Thymus (tissue), 11 donors: ENCODE data around the gene PODXL2. TPM values are rescaled to one million over a fixed set of nuclear protein-coding genes. Genes with fewer than 3 reads are reported as not detected.

ENCODE experiments used
- DNase-seq, 9 donors: peaks; one replicate each; pipeline ENCODE4 v3.0.0-alpha.2; 2013; ENCODE audit warnings: low spot score in 9 of 9, low read depth in 6 of 9, missing footprints in 1 of 9
- H3K27ac ChIP-seq, 2 donors: one replicate each; pipeline ENCODE4 v1.5.1; 2013; ENCODE audit warnings: control low read depth in 1 of 2, low read depth in 1 of 2, low read length in 1 of 2, mild to moderate bottlenecking in 1 of 2, moderate library complexity in 1 of 2
- H3K27me3 ChIP-seq, 2 donors: one replicate each; pipeline ENCODE4 v1.5.1; 2013; ENCODE audit warnings: low read length in 1 of 2; ENCODE audit not compliant: control insufficient read depth in 2 of 2, insufficient read depth in 1 of 2
- H3K36me3 ChIP-seq, 2 donors: one replicate each; pipeline ENCODE4 v1.5.1; 2013; ENCODE audit warnings: low read length in 1 of 2, mild to moderate bottlenecking in 1 of 2, moderate library complexity in 1 of 2; ENCODE audit not compliant: control insufficient read depth in 2 of 2, insufficient read depth in 2 of 2
- H3K4me1 ChIP-seq, 2 donors: one replicate each; pipeline ENCODE4 v1.5.1; 2013; ENCODE audit warnings: low read length in 2 of 2; ENCODE audit not compliant: control insufficient read depth in 2 of 2, insufficient read depth in 2 of 2
- H3K4me3 ChIP-seq, 2 donors: one replicate each; pipeline ENCODE4 v1.5.1; 2013; ENCODE audit warnings: low read length in 2 of 2, control low read depth in 1 of 2, mild to moderate bottlenecking in 1 of 2
- H3K9me3 ChIP-seq, 2 donors: one replicate each; pipeline ENCODE4 v1.5.1; 2013; ENCODE audit warnings: low read length in 1 of 2, mild to moderate bottlenecking in 1 of 2; ENCODE audit not compliant: control insufficient read depth in 2 of 2, insufficient read depth in 1 of 2
- WGBS: extraction: QIAGEN DNeasy Blood & Tissue Kit; methylation state at CpG from one replicate; pipeline ENCODE4 v1.1.7; 2013; 5-methylcytosine and 5-hydroxymethylcytosine counted together
- polyA plus RNA-seq: library from polyadenylated mRNA; stranded (reverse); fragments of 200-250 nt; gene quantifications from one replicate; pipeline ENCODE4 v1.2.3, GENCODE V29; 2013
- total RNA-seq: library from RNA; stranded (reverse); fragments of 120-200 nt; gene quantifications from one replicate; pipeline ENCODE4 v1.2.4, GENCODE V29; 2013
- donor health status: healthy.

PODXL2 gene
- total and polyA plus RNA-seq, 2 donors: 2.2 to 4.3 TPM

DNA sequence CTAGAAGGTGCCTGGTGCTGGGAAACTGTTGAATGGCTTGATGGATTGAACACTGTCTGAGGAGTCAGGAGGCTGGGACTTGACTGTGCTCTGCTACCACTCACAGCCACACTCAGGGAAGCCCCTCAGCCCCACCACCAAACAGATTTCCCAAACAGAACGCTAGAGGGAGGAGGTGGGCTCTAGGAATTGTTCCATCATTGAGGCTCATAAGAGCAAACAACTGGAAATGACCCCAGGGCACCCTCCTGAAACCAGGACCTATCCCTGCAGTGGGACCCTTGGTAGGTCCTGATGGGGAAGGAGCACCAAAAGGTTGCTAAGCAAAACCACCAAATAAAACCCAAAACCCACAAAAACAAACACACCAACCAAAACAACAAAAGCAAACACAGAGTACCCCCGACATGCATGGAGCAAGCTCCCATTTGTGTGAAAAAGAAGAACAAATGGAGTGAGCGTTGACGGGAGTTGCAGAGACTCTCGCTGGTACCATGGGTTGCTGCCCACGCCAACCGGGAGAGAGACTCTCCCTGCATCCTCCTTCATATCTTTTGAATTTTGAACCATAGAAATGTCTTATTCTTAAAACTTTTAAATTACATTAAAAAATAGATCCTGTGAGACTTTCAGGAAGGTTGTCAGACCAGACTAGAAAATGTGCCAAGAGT is 89.4 kb downstream of the PODXL2 start:
- no peak for DNase-seq
- Histone ChIP-seq H3K4me3 (no peak overlapping the region), H3K4me1 (peaks cover 6 to 23% of the 10 kb centered on the region in 2 donors), H3K27ac (no peak overlapping the region), H3K36me3 (no peaks in the 10 kb centered on the region), H3K9me3 (no peaks in the 10 kb centered on the region), H3K27me3 (no peaks in the 10 kb centered on the region)
- WGBS: 94% methylated on average over 7 of the region's 7 CpGs

DNA sequence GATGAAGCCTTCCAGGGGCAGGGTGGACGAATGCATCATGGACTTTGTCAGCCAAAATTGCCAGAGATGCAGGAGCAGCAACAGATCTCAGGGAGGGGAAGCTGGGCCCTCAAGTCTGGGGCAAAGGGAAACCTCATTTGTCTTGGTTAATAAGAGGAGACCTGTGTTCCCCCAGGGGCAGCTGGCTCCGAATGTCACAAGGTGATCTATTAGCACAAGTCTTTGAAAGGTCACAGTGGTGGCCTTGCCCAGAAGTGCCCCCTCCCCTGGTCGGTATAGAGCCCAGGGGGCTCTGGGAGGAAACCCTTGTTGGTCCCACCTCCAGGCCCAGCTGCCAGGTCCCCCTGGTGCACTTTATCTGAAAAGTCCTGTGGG is 89.9 kb downstream of the PODXL2 start:
- 90% methylated on average over 3 of the region's 3 CpGs for WGBS
- Histone ChIP-seq H3K4me1 (peaks cover 6 to 20% of the 10 kb centered on the region in 2 donors), H3K9me3 (no peaks in the 10 kb centered on the region), H3K4me3 (no peak overlapping the region), H3K27me3 (no peaks in the 10 kb centered on the region), H3K27ac (no peak overlapping the region), H3K36me3 (no peaks in the 10 kb centered on the region)
- no peak for DNase-seq

DNA sequence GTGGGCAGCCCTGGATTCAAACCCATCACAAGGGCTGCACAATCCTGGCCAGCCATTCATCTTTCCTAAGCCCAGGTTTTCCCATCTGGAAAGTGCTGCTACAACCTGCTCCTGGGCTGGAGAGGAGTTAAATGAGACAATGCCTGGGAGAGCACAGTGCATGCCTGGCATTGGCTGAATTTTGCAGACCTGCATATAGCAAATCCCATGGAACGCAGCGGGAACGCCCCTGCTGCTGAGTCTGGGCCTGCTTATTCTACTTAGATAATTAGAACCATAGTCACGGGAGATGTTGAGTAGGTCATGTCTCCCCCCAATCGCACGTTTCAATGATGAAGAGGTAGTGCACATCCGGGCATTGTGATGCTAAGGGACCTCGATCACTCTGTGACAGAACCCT is 90.4 kb downstream of the PODXL2 start:
- Histone ChIP-seq H3K27ac (no peak overlapping the region), H3K36me3 (no peaks in the 10 kb centered on the region), H3K9me3 (no peaks in the 10 kb centered on the region), H3K4me1 (peaks cover 6 to 17% of the 10 kb centered on the region in 2 donors), H3K4me3 (no peak overlapping the region), H3K27me3 (no peaks in the 10 kb centered on the region)
- WGBS: 96% methylated on average over 8 of the region's 8 CpGs
- no peak for DNase-seq

DNA sequence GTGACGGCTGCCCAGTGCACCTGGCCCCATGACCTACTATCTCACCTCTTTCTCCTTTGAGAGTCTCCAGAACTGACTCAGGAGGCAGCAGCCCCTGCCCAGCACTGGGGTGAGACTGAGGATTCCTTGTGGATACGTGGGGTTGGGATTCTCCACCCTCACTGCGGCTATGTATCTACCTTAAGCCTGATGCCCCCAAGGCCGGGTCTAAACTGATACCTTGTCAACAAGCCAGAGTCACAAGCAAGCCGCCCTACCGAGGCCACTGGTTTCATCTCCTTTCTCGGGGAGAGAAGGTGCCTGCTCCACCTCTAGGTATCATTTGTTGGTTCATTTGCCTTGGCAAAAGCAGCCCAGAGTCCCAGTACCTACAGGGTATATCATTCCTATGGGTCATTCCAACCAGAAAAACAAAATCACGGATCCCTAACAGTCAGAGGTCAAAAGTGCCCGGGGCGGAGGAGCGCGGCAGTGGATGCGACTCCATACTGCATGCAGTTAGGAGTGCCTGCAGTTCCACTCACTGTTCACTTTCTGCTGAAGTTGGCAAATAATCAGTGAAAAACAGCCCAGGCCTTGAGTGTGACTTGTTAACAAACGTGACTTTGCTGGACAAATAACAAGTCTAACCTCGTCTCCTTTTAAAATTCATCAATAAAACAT is 91.3 kb downstream of the PODXL2 start:
- Histone ChIP-seq H3K4me1 (peaks cover 6 to 17% of the 10 kb centered on the region in 2 donors), H3K9me3 (no peaks in the 10 kb centered on the region), H3K36me3 (no peaks in the 10 kb centered on the region), H3K27ac (no peak overlapping the region), H3K4me3 (no peak overlapping the region), H3K27me3 (no peaks in the 10 kb centered on the region)
- 97% methylated on average over 15 of the region's 15 CpGs for WGBS
- DNase-seq: no peak

DNA sequence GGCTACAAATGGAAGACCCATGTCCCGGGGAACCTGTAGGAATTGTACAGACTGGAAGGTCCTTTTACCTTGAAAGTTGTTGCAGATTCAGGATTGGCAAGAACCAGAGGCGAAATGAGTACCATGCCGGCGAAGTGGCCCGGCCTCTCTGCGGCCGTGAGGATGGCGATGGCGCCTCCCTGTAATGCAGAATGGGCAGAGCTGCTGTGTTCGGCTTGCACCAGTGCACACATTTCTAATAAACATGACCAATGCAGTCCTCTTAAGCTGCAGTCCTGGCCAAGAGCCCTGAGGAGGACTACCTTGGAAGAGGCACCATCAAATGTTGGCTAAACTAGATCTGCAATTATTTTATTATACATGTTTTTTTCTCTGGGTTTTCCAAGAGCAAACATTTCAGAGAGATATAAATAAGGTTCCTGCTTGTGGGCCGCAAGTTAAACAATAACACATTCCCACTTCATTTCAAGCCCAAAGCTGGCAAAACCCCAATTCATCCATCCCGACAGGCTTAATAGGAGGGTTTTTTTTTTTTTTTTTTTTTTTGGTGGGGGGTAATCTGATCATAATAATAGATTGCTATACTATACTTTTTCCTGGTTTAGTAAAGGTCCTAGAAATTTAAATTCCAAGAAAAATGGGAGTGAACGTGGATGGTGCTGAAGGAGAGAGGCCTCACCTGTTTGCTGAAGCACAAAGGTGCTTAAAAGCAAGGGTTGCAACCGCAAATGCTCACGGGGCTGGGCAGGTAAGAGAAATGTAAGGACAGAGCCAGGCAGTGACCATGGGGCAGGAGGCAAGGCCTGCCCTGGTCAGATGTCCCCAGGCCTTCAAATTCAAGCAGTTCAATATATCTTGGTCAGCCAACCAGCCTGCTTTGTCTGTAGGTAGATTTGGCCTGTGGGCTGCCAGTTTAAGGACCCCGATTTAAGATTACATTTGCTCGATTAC is 92.3 kb downstream of the PODXL2 start:
- no peak overlapping the region for H3K4me3 ChIP-seq
- H3K9me3 ChIP-seq: peaks cover 0 to 3% of the 10 kb centered on the region in 2 donors
- H3K4me1 ChIP-seq: peaks cover 6 to 17% of the 10 kb centered on the region in 2 donors
- H3K27me3 ChIP-seq: no peaks in the 10 kb centered on the region
- DNase-seq: no peak
- H3K36me3 ChIP-seq: no peaks in the 10 kb centered on the region
- WGBS: 98% methylated on average over 17 of the region's 17 CpGs
- no peak overlapping the region for H3K27ac ChIP-seq

DNA sequence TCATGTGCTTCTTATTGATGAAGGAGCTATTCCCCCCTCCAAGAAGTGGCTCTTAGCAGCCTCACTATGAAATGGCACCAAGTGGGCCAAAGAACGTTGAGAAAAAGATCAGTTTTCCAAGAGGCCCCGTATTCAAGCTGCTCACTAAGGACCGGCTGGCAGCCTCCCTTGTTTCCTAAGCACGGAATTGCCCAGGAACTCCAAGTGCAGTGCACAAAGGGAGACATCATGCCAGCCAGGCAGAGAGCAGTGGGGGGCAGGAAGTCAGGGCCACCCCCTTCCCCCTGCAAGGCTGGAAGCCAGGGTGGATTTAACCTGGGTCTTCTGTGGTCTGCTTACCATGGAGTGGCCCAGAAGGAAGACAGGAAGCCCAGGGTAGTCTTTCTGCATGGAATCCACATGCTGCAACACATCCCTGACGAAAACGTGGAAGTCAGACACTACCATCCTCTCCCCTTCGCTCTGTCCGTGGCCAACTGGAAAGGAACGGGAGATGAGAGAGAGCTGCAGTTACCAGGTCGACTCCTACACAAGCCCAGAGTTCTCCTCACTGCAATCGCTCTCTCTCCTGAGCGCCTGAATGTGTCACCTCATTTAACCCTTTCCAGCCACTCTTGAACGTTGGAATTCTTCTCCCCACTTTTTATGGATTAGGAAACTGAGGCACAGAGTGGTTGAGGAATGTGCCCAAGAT is 93.3 kb downstream of the PODXL2 start:
- Histone ChIP-seq H3K4me1 (peaks cover 6 to 17% of the 10 kb centered on the region in 2 donors), H3K4me3 (no peak overlapping the region), H3K9me3 (peaks cover 0 to 3% of the 10 kb centered on the region in 2 donors), H3K36me3 (no peaks in the 10 kb centered on the region), H3K27ac (peak overlapping the region in 1 of 2 donors; percentile 32), H3K27me3 (no peaks in the 10 kb centered on the region)
- DNase-seq: no peak
- 95% methylated on average over 13 of the region's 13 CpGs for WGBS

Other genes with a start within 250 kb of the PODXL2 start
- 15.9 TPM for gene TPRA1, start 38.5 kb upstream of the PODXL2 start, total RNA-seq
- 20.0 TPM for gene TPRA1, start 38.5 kb upstream of the PODXL2 start, polyA plus RNA-seq
- gene MCM2, start 30.8 kb upstream of the PODXL2 start, total RNA-seq: 84.6 TPM
- 5.1 TPM for gene MCM2, start 30.8 kb upstream of the PODXL2 start, polyA plus RNA-seq
- gene ABTB1, start 43.8 kb downstream of the PODXL2 start, total RNA-seq: 7.6 TPM
- 130 TPM for gene ABTB1, start 43.8 kb downstream of the PODXL2 start, polyA plus RNA-seq
- gene MGLL, start 193.3 kb downstream of the PODXL2 start, total RNA-seq: 5.4 TPM
- gene MGLL, start 193.3 kb downstream of the PODXL2 start, polyA plus RNA-seq: 15.2 TPM